GM18907 (cell line): ENCODE measurements around the gene USP49.
A peak's percentile ranks its signal among the peaks of the same experiment; 100 is the strongest.

ENCODE experiments used
- ATAC-seq: cut with Tn5 transposase; IDR thresholded peaks from one replicate; pipeline ENCODE4 v1.9.1; 2021; ENCODE audit warnings: mild to moderate bottlenecking, moderate library complexity; ENCODE audit not compliant: unreplicated experiment

USP49 gene

GRCh38 chr6:41931792-41932191 lies 36.6 kb upstream of the USP49 start:
- no peak for ATAC-seq

GRCh38 chr6:41929924-41930323 lies 34.7 kb upstream of the USP49 start:
- ATAC-seq, result no peak

- no peak for ATAC-seq
Measured at GRCh38 chr6:41927253-41927652, 32.1 kb upstream of the USP49 start.

GRCh38 chr6:41922154-41922553 lies 27.0 kb upstream of the USP49 start:
- ATAC-seq, result no peak

GRCh38 chr6:41921712-41921998 lies 26.5 kb upstream of the USP49 start:
- ATAC-seq, result peak; percentile 12

GRCh38 chr6:41920921-41921711 lies 25.9 kb upstream of the USP49 start, which contains the start of the genes BYSL and MED20:
BYSL (plus strand) TSS chr6:41921499; CDS start chr6:41921563, 64 bp downstream.
MED20 (minus strand) TSS chr6:41921139; CDS start chr6:41921018, 121 bp downstream.
- peak; percentile 89 for ATAC-seq

- ATAC-seq, result no peak
Measured at GRCh38 chr6:41917528-41917927, 22.4 kb upstream of the USP49 start.

GRCh38 chr6:41914869-41915530 lies 19.8 kb upstream of the USP49 start:
- ATAC-seq, result no peak

GRCh38 chr6:41914343-41914742 lies 19.2 kb upstream of the USP49 start:
- ATAC-seq, result no peak

- ATAC-seq, result no peak
Measured at GRCh38 chr6:41909727-41910126, 14.6 kb upstream of the USP49 start.

- no peak for ATAC-seq
Measured at GRCh38 chr6:41901882-41902519, 6.8 kb upstream of the USP49 start.

- no peak for ATAC-seq
Measured at GRCh38 chr6:41900861-41901260, 5.7 kb upstream of the USP49 start.

- ATAC-seq, result no peak
Measured at GRCh38 chr6:41896281-41896680, 1.1 kb upstream of the USP49 start.

GRCh38 chr6:41894366-41895299 lies 542 bp downstream of the USP49 start:
- ATAC-seq, result peak; percentile 25

- no peak for ATAC-seq
Measured at GRCh38 chr6:41892921-41893564, 2.1 kb downstream of the USP49 start.

- ATAC-seq, result no peak
Measured at GRCh38 chr6:41887331-41887751, 7.8 kb downstream of the USP49 start.

GRCh38 chr6:41885930-41886329 lies 9.2 kb downstream of the USP49 start:
- ATAC-seq, result no peak

- no peak for ATAC-seq
Measured at GRCh38 chr6:41884957-41885356, 10.2 kb downstream of the USP49 start.

- no peak for ATAC-seq
Measured at GRCh38 chr6:41881506-41881905, 13.7 kb downstream of the USP49 start.

- no peak for ATAC-seq
Measured at GRCh38 chr6:41878961-41879405, 16.2 kb downstream of the USP49 start.
